Liver (tissue), 9 donors: ENCODE results near the gene KIAA1217. TPM values are rescaled to one million over a fixed set of nuclear protein-coding genes. Genes with fewer than 3 reads are reported as not detected.

ENCODE experiments used
- DNase-seq: peaks from one replicate; pipeline ENCODE4 v3.0.0-alpha.2; 2017; ENCODE audit warnings: low spot score
- H3K27ac ChIP-seq, 2 donors: one replicate each; pipeline ENCODE4 v1.7.0; 2013; ENCODE audit warnings: inconsistent platforms in 2 of 2, low read length in 2 of 2, control low read depth in 1 of 2, low read depth in 1 of 2, mild to moderate bottlenecking in 1 of 2
- H3K27me3 ChIP-seq, 4 donors: one replicate each; pipeline versions ENCODE4 v1.6.1 to v1.7.0; 2013; ENCODE audit warnings: low read length in 3 of 4, inconsistent platforms in 1 of 4, mild to moderate bottlenecking in 1 of 4, moderate library complexity in 1 of 4; ENCODE audit not compliant: control insufficient read depth in 4 of 4, insufficient read depth in 4 of 4
- H3K36me3 ChIP-seq, 4 donors: one replicate each; pipeline versions ENCODE4 v1.6.1 to v1.7.0; 2013; ENCODE audit warnings: low read length in 3 of 4, mild to moderate bottlenecking in 3 of 4, low read depth in 1 of 4, moderate library complexity in 1 of 4; ENCODE audit not compliant: control insufficient read depth in 4 of 4, insufficient read depth in 3 of 4
- H3K4me1 ChIP-seq, 4 donors: one replicate each; pipeline versions ENCODE4 v1.6.1 to v1.7.0; 2013; ENCODE audit warnings: low read length in 3 of 4, mild to moderate bottlenecking in 3 of 4, moderate library complexity in 1 of 4; ENCODE audit not compliant: control insufficient read depth in 4 of 4, insufficient read depth in 4 of 4
- H3K4me3 ChIP-seq, 3 donors: one replicate each; pipeline versions ENCODE4 v1.6.1 to v1.7.0; 2013; ENCODE audit warnings: low read length in 3 of 3, control low read depth in 1 of 3, low read depth in 1 of 3, mild to moderate bottlenecking in 1 of 3
- H3K9ac ChIP-seq, 2 donors: one replicate each; pipeline ENCODE4 v1.7.0; 2013; ENCODE audit warnings: low read length in 2 of 2, mild to moderate bottlenecking in 2 of 2, moderate library complexity in 2 of 2, control low read depth in 1 of 2, low read depth in 1 of 2
- H3K9me3 ChIP-seq, 4 donors: one replicate each; pipeline versions ENCODE4 v1.6.1 to v1.7.0; 2013; ENCODE audit warnings: low read length in 3 of 4; ENCODE audit not compliant: control insufficient read depth in 4 of 4
- FOXA1 ChIP-seq: IDR thresholded peaks from 2 replicates; pipeline ENCODE4 v1.6.1; 2016; ENCODE audit warnings: antibody characterized with exemption
- FOXA2 ChIP-seq: IDR thresholded peaks from 2 replicates; pipeline ENCODE4 v1.6.1; 2016; ENCODE audit warnings: antibody characterized with exemption
- GABPA ChIP-seq, 2 donors: IDR thresholded peaks in 1 of 2; conservative IDR thresholded peaks in 1 of 2; 2 replicates each; pipeline ENCODE4 v1.6.1; 2016; ENCODE audit warnings: antibody characterized with exemption in 2 of 2, mild to moderate bottlenecking in 1 of 2, moderate library complexity in 1 of 2
- HNF4A ChIP-seq, 2 donors: conservative IDR thresholded peaks; 2 replicates each; pipeline ENCODE4 v1.6.1; 2016; ENCODE audit warnings: antibody characterized with exemption in 2 of 2, mild to moderate bottlenecking in 2 of 2
- HNF4G ChIP-seq: IDR thresholded peaks from 2 replicates; pipeline ENCODE4 v1.6.1; 2016; ENCODE audit warnings: antibody characterized with exemption
- JUND ChIP-seq, 2 donors: IDR thresholded peaks; 2 replicates each; pipeline ENCODE4 v1.6.1; 2016; ENCODE audit warnings: antibody characterized with exemption in 2 of 2
- NR2F2 ChIP-seq: IDR thresholded peaks from 2 replicates; pipeline ENCODE4 v1.6.1; 2016; ENCODE audit warnings: antibody characterized with exemption
- RAD21 ChIP-seq, 2 donors: IDR thresholded peaks; 2 replicates each; pipeline ENCODE4 v1.6.1; 2016; ENCODE audit warnings: antibody characterized with exemption in 2 of 2, mild to moderate bottlenecking in 2 of 2
- RXRA ChIP-seq, 2 donors: IDR thresholded peaks; 2 replicates each; pipeline ENCODE4 v1.6.1; 2017 to 2018; ENCODE audit warnings: antibody characterized with exemption in 2 of 2, mild to moderate bottlenecking in 1 of 2
- SP1 ChIP-seq: IDR thresholded peaks from 2 replicates; pipeline ENCODE4 v1.6.1; 2018; ENCODE audit warnings: antibody characterized with exemption, mild to moderate bottlenecking
- TAF1 ChIP-seq: conservative IDR thresholded peaks from 2 replicates; pipeline ENCODE4 v1.6.1; 2016; ENCODE audit warnings: antibody characterized with exemption, mild to moderate bottlenecking
- YY1 ChIP-seq: IDR thresholded peaks from 2 replicates; pipeline ENCODE4 v1.6.1; 2016; ENCODE audit warnings: antibody characterized with exemption, mild to moderate bottlenecking
- WGBS: extraction: QIAGEN DNeasy Blood & Tissue Kit; methylation state at CpG from one replicate; pipeline ENCODE4 v1.1.7; 2013; 5-methylcytosine and 5-hydroxymethylcytosine counted together
- polyA plus RNA-seq, 2 donors: library from polyadenylated mRNA; stranded (reverse) in 1 of 2; unstranded in 1 of 2; fragments of 200-250 nt in 1 of 2; fragments of >200 nt in 1 of 2; fragmentation: Nextera tagmentation in 1 of 2; extraction: Ambion mirVana in 1 of 2; gene quantifications; one replicate each; pipeline versions ENCODE4 v1.2.1 to v1.2.3, GENCODE V29; 2013 to 2015
- total RNA-seq, 2 donors: library from RNA; depleted of rRNA; stranded (reverse); fragments of >200 nt; gene quantifications; one replicate each; pipeline ENCODE4 v1.2.3, GENCODE V29; 2014
- TF ChIP-seq, protein P1 (sequence below): fragments of 150-350 bp; IDR thresholded peaks from 2 replicates; pipeline ENCODE4 v1.5.1; 2017; ENCODE audit warnings: improper control_type of control experiment, low read depth, low read length; ENCODE audit not compliant: missing input control
- TF ChIP-seq, protein P2 (sequence below): IDR thresholded peaks from 2 replicates; pipeline ENCODE4 v1.6.1; 2016; ENCODE audit warnings: antibody characterized with exemption
- TF ChIP-seq, protein P3 (sequence below): IDR thresholded peaks from 2 replicates; pipeline ENCODE4 v1.6.1; 2016; ENCODE audit warnings: antibody characterized with exemption
- TF ChIP-seq, protein P4 (sequence below): IDR thresholded peaks from 2 replicates; pipeline ENCODE4 v1.6.1; 2016; ENCODE audit warnings: antibody characterized with exemption, mild to moderate bottlenecking
- TF ChIP-seq, protein P5 (sequence below): IDR thresholded peaks from 2 replicates; pipeline ENCODE4 v1.6.1; 2016; ENCODE audit warnings: antibody characterized with exemption
- donor health status: healthy.
- donor health status: healthy.
- donor health status: healthy.
- donor health status: healthy.
- donor health status: healthy.

KIAA1217 gene
- total and polyA plus RNA-seq, 4 donors = 4.5 to 12.8 (median 6.8) TPM

DNA sequence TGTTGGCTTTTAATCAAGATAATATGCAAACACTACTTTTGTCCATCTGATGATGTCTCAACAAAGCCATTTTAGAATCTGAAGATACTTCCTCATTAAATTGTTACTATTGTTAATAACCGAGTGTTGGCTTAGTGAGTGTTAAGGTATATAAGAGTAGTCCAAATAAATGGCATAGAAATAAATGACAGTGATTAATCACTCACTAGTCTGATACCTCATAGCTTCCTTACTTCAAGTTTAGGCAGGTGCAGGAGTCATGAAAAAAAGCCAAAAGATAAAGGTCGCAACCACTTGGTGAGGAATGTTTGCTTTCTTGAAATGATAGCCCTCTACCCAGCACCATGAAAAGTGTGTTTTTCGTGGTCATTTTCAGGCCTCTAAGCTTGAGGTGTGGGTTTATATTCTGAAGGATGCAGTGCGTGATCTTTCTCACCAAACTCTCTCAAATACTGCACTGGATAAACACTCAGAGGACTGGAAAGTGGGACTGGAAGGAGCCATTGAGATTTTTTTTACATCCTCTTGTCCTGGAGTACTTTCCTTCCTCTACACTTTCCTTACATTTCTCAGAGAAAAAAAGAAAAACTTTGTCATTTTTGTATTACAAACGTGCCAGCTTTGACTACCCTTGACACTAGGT is 138.1 kb downstream of the KIAA1217 start:
- 73% methylated on average over 5 of the region's 5 CpGs for WGBS
- no peak overlapping the region for H3K4me3 ChIP-seq
- no peaks in the 10 kb centered on the region for H3K9me3 ChIP-seq
- H3K9ac ChIP-seq = no peak overlapping the region
- H3K27ac ChIP-seq = no peak overlapping the region
- no peaks in the 10 kb centered on the region for H3K27me3 ChIP-seq
- TF ChIP-seq, protein P1, sequence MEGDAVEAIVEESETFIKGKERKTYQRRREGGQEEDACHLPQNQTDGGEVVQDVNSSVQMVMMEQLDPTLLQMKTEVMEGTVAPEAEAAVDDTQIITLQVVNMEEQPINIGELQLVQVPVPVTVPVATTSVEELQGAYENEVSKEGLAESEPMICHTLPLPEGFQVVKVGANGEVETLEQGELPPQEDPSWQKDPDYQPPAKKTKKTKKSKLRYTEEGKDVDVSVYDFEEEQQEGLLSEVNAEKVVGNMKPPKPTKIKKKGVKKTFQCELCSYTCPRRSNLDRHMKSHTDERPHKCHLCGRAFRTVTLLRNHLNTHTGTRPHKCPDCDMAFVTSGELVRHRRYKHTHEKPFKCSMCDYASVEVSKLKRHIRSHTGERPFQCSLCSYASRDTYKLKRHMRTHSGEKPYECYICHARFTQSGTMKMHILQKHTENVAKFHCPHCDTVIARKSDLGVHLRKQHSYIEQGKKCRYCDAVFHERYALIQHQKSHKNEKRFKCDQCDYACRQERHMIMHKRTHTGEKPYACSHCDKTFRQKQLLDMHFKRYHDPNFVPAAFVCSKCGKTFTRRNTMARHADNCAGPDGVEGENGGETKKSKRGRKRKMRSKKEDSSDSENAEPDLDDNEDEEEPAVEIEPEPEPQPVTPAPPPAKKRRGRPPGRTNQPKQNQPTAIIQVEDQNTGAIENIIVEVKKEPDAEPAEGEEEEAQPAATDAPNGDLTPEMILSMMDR = no peak
- TF ChIP-seq, protein P2, sequence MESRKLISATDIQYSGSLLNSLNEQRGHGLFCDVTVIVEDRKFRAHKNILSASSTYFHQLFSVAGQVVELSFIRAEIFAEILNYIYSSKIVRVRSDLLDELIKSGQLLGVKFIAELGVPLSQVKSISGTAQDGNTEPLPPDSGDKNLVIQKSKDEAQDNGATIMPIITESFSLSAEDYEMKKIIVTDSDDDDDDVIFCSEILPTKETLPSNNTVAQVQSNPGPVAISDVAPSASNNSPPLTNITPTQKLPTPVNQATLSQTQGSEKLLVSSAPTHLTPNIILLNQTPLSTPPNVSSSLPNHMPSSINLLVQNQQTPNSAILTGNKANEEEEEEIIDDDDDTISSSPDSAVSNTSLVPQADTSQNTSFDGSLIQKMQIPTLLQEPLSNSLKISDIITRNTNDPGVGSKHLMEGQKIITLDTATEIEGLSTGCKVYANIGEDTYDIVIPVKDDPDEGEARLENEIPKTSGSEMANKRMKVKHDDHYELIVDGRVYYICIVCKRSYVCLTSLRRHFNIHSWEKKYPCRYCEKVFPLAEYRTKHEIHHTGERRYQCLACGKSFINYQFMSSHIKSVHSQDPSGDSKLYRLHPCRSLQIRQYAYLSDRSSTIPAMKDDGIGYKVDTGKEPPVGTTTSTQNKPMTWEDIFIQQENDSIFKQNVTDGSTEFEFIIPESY = no peak
- TF ChIP-seq HNF4G (no peak), FOXA2 (no peak), RXRA (IDR thresholded peaks at IDR 0.05) (no peak), SP1 (no peak), NR2F2 (no peak), YY1 (no peak), FOXA1 (no peak), JUND (IDR thresholded peaks at IDR 0.05) (no peak), TAF1 (no peak), GABPA (IDR thresholded peaks at IDR 0.05 in 1 of 2, conservative IDR thresholded peaks at IDR 0.05 in 1 of 2) (no peak), HNF4A (conservative IDR thresholded peaks at IDR 0.05) (no peak), RAD21 (IDR thresholded peaks at IDR 0.05) (no peak)
- TF ChIP-seq, protein P3, sequence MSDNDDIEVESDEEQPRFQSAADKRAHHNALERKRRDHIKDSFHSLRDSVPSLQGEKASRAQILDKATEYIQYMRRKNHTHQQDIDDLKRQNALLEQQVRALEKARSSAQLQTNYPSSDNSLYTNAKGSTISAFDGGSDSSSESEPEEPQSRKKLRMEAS = no peak
- TF ChIP-seq, protein P4, sequence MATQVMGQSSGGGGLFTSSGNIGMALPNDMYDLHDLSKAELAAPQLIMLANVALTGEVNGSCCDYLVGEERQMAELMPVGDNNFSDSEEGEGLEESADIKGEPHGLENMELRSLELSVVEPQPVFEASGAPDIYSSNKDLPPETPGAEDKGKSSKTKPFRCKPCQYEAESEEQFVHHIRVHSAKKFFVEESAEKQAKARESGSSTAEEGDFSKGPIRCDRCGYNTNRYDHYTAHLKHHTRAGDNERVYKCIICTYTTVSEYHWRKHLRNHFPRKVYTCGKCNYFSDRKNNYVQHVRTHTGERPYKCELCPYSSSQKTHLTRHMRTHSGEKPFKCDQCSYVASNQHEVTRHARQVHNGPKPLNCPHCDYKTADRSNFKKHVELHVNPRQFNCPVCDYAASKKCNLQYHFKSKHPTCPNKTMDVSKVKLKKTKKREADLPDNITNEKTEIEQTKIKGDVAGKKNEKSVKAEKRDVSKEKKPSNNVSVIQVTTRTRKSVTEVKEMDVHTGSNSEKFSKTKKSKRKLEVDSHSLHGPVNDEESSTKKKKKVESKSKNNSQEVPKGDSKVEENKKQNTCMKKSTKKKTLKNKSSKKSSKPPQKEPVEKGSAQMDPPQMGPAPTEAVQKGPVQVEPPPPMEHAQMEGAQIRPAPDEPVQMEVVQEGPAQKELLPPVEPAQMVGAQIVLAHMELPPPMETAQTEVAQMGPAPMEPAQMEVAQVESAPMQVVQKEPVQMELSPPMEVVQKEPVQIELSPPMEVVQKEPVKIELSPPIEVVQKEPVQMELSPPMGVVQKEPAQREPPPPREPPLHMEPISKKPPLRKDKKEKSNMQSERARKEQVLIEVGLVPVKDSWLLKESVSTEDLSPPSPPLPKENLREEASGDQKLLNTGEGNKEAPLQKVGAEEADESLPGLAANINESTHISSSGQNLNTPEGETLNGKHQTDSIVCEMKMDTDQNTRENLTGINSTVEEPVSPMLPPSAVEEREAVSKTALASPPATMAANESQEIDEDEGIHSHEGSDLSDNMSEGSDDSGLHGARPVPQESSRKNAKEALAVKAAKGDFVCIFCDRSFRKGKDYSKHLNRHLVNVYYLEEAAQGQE = no peak
- TF ChIP-seq, protein P5, sequence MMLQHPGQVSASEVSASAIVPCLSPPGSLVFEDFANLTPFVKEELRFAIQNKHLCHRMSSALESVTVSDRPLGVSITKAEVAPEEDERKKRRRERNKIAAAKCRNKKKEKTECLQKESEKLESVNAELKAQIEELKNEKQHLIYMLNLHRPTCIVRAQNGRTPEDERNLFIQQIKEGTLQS = no peak
- H3K36me3 ChIP-seq = peaks cover 0 to 1% (median 0%) of the 10 kb centered on the region in 4 donors
- no peaks in the 10 kb centered on the region for H3K4me1 ChIP-seq
- DNase-seq = no peak
